ENCODE data around the gene PRSS23. TPM values are rescaled to one million over a fixed set of nuclear protein-coding genes. Genes with fewer than 3 reads are reported as not detected.

Gene PRSS23
- total RNA-seq, 1 experiment from 2014 or later: 9.8 TPM

- no TSS peak for BruUV-seq (replicated peaks)
- Mint-ChIP-seq H3K36me3 (ENCODE audit: insufficient read depth, unreplicated experiment) (no peaks in the 10 kb centered on the region), H3K27ac (ENCODE audit: low read depth, unreplicated experiment) (no peak overlapping the region)
Measured at GRCh38 chr11:86792150-86792549, 8.2 kb upstream of the PRSS23 start.

GRCh38 chr11:86793307-86793706, 7.0 kb upstream of the PRSS23 start:
- CTCF ChIA-PET: interaction anchor here (0.6 to 1.1 kb wide), 4 partner anchors 8 to 163 kb away, joined by 3 read pairs; no protein-coding TSS in a partner anchor
- H3K36me3 Mint-ChIP-seq (ENCODE audit: insufficient read depth, unreplicated experiment): no peaks in the 10 kb centered on the region
- no peak for TF ChIP-seq CTCF (IDR thresholded peaks at IDR 0.05; ENCODE audit: unreplicated experiment)
- H3K4me1 Mint-ChIP-seq (ENCODE audit: insufficient read depth, unreplicated experiment): peaks cover 6% of the 10 kb centered on the region
- intact Hi-C loops (cut with micrococcal nuclease): no loop called here
- DNase-seq (ENCODE audit: unreplicated experiment): no peak
- no peaks in the 10 kb centered on the region for H3K27me3 Mint-ChIP-seq (ENCODE audit: insufficient read depth, unreplicated experiment)
- no peak overlapping the region for H3K27ac Mint-ChIP-seq (ENCODE audit: low read depth, unreplicated experiment)
- H3K4me3 Mint-ChIP-seq (ENCODE audit: unreplicated experiment): no peak overlapping the region
- BruUV-seq (replicated peaks): no TSS peak
- H3K9me3 Mint-ChIP-seq (ENCODE audit: unreplicated experiment): no peaks in the 10 kb centered on the region
- POLR2A ChIA-PET: interaction anchor here (0.6 to 1.4 kb wide), 2 partner anchors 9 to 10 kb away, joined by 3 to 6 read pairs; no protein-coding TSS in a partner anchor

More at GRCh38 chr11:86792150-86792549, 8.2 kb upstream of the PRSS23 start:
- no peak for DNase-seq (ENCODE audit: unreplicated experiment)
- no peak overlapping the region for H3K4me3 Mint-ChIP-seq (ENCODE audit: unreplicated experiment)
- H3K27me3 Mint-ChIP-seq (ENCODE audit: insufficient read depth, unreplicated experiment): no peaks in the 10 kb centered on the region
- POLR2A ChIA-PET: interaction anchor here (0.6 kb wide), 1 partner anchor 53 kb away, joined by 4 read pairs; no protein-coding TSS in a partner anchor
- H3K4me1 Mint-ChIP-seq (ENCODE audit: insufficient read depth, unreplicated experiment): peaks cover 12% of the 10 kb centered on the region
- intact Hi-C loops (cut with micrococcal nuclease): no loop called here
- CTCF ChIA-PET: interaction anchor here (0.9 to 1.3 kb wide), 3 partner anchors 10 to 95 kb away, joined by 3 to 4 read pairs (median 3); no protein-coding TSS in a partner anchor
- no peaks in the 10 kb centered on the region for H3K9me3 Mint-ChIP-seq (ENCODE audit: unreplicated experiment)
- TF ChIP-seq CTCF (IDR thresholded peaks at IDR 0.05; ENCODE audit: unreplicated experiment): no peak

- Mint-ChIP-seq H3K27me3 (ENCODE audit: insufficient read depth, unreplicated experiment) (no peaks in the 10 kb centered on the region), H3K36me3 (ENCODE audit: insufficient read depth, unreplicated experiment) (no peaks in the 10 kb centered on the region), H3K4me1 (ENCODE audit: insufficient read depth, unreplicated experiment) (peaks cover 6% of the 10 kb centered on the region), H3K9me3 (ENCODE audit: unreplicated experiment) (no peaks in the 10 kb centered on the region), H3K4me3 (ENCODE audit: unreplicated experiment) (no peak overlapping the region), H3K27ac (ENCODE audit: low read depth, unreplicated experiment) (no peak overlapping the region)
- intact Hi-C loops (cut with micrococcal nuclease): no loop called here
- POLR2A ChIA-PET: no interaction called here
- DNase-seq (ENCODE audit: unreplicated experiment): no peak
- no peak for TF ChIP-seq CTCF (IDR thresholded peaks at IDR 0.05; ENCODE audit: unreplicated experiment)
- BruUV-seq (replicated peaks): no TSS peak
- CTCF ChIA-PET: interaction anchor here (0.5 to 1.5 kb wide), 4 partner anchors 11 to 336 kb away, joined by 3 to 6 read pairs (median 4); no protein-coding TSS in a partner anchor
Measured at GRCh38 chr11:86795511-86795910, 4.8 kb upstream of the PRSS23 start.

- Mint-ChIP-seq H3K36me3 (ENCODE audit: insufficient read depth, unreplicated experiment) (no peaks in the 10 kb centered on the region), H3K9me3 (ENCODE audit: unreplicated experiment) (no peaks in the 10 kb centered on the region), H3K27me3 (ENCODE audit: insufficient read depth, unreplicated experiment) (no peaks in the 10 kb centered on the region), H3K4me1 (ENCODE audit: insufficient read depth, unreplicated experiment) (peaks cover 6% of the 10 kb centered on the region), H3K4me3 (ENCODE audit: unreplicated experiment) (no peak overlapping the region), H3K27ac (ENCODE audit: low read depth, unreplicated experiment) (no peak overlapping the region)
- ChIA-PET CTCF (interaction anchor here (0.5 to 1.5 kb wide), 4 partner anchors 11 to 163 kb away, joined by 3 to 6 read pairs (median 4); no protein-coding TSS in a partner anchor), POLR2A (no interaction called here)
- TF ChIP-seq CTCF (IDR thresholded peaks at IDR 0.05; ENCODE audit: unreplicated experiment): no peak
- DNase-seq (ENCODE audit: unreplicated experiment): peak; percentile 41
- intact Hi-C loops (cut with micrococcal nuclease): no loop called here
- no TSS peak for BruUV-seq (replicated peaks)
Measured at GRCh38 chr11:86795949-86796348, 4.4 kb upstream of the PRSS23 start.

Data from MCF 10A (cell line).